GM12892 (cell line): ENCODE measurements around the gene PARVB.

Experiments
- DNase-seq: peaks from one replicate; pipeline ENCODE4 v3.0.0; 2011; ENCODE audit not compliant: insufficient read length
- FAIRE-seq: peaks from 2 replicates; lab custom pipeline; 2011; peaks lifted over from hg19 to GRCh38; lab: Jason Lieb, UNC
- POLR2A ChIP-seq: IDR thresholded peaks from 2 replicates; pipeline ENCODE4 v1.6.1; 2011; ENCODE audit warnings: low read depth, low read length, control low read depth
- POLR2AphosphoS5 ChIP-seq: IDR thresholded peaks from 2 replicates; pipeline ENCODE4 v1.6.1; 2011; ENCODE audit warnings: low read depth, low read length, control low read depth
- TAF1 ChIP-seq: IDR thresholded peaks from 2 replicates; pipeline ENCODE4 v1.6.1; 2011; ENCODE audit warnings: low read depth, mild to moderate bottlenecking, control low read depth, low read length, borderline replicate concordance

The PARVB gene

DNA sequence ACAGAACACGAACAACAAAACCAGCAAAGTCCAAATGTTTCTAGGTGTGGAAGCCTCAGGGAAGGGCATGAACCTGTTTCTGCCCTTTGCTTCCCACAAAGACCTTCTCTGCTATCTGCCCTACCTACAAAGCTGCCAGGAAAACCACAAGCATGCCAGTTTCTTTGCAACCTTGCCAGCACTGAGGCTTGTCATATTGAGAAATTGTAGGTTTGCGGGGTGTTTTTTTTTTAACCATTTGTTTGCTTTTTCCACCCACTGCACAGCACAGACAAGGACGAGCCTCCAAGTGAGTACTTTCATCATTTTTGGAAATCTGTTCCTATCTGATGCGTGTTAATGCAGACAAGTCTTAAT lies 169.4 kb downstream of the PARVB start:
- peak; percentile 84 for FAIRE-seq
- DNase-seq = no peak
- TF ChIP-seq TAF1 (no peak), POLR2A (no peak)

- TF ChIP-seq POLR2A (no peak), POLR2AphosphoS5 (no peak), TAF1 (no peak)
- no peak for FAIRE-seq
- no peak for DNase-seq
Measured at GRCh38 chr22:44194569-44194968, 170.5 kb downstream of the PARVB start.

- FAIRE-seq (peak; percentile 82), DNase-seq (no peak)
- no peak for TF ChIP-seq POLR2AphosphoS5
- TF ChIP-seq TAF1 = no peak
- TF ChIP-seq POLR2A = no peak
Measured at GRCh38 chr22:44195189-44195871, 171.2 kb downstream of the PARVB start.

- no peak for DNase-seq
- TF ChIP-seq POLR2AphosphoS5 (no peak), POLR2A (no peak), TAF1 (no peak)
- no peak for FAIRE-seq
Measured at GRCh38 chr22:44196241-44196640, 172.1 kb downstream of the PARVB start.

GRCh38 chr22:44196731-44197131 lies 172.6 kb downstream of the PARVB start:
- DNase-seq = no peak
- no peak for FAIRE-seq
- TF ChIP-seq TAF1 = no peak
- no peak for TF ChIP-seq POLR2A
- TF ChIP-seq POLR2AphosphoS5 = no peak

GRCh38 chr22:44197271-44197670 lies 173.2 kb downstream of the PARVB start:
- TF ChIP-seq POLR2AphosphoS5 (no peak), POLR2A (no peak), TAF1 (no peak)
- FAIRE-seq (no peak), DNase-seq (no peak)

DNA sequence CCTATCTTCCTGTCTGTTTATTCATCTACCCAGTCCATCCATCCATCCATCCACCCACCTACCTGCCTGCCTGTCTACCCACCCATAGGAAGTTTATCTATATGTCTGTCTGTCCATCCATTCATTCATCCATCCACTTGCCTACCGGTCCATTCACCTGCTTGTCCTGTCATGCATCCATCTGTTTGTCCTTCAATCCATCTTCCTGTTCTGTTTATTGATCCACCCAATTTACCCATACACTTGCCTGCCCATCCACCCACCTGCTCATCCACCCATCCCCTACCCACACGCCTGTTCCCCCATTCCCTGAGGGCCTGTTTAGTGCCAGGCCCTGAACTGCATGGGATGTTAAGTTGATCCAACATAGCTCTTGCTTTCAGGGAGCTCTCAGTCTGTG lies 175.1 kb downstream of the PARVB start:
- DNase-seq = no peak
- TF ChIP-seq POLR2AphosphoS5 (no peak), TAF1 (no peak), POLR2A (no peak)
- no peak for FAIRE-seq

- FAIRE-seq = no peak
- no peak for DNase-seq
- TF ChIP-seq POLR2AphosphoS5 = no peak
- TF ChIP-seq TAF1 = no peak
- no peak for TF ChIP-seq POLR2A
Measured at GRCh38 chr22:44199866-44200265, 175.8 kb downstream of the PARVB start.

GRCh38 chr22:44200451-44200850 lies 176.3 kb downstream of the PARVB start:
- no peak for TF ChIP-seq POLR2A
- TF ChIP-seq TAF1 = no peak
- TF ChIP-seq POLR2AphosphoS5 = no peak
- DNase-seq (no peak), FAIRE-seq (no peak)

DNA sequence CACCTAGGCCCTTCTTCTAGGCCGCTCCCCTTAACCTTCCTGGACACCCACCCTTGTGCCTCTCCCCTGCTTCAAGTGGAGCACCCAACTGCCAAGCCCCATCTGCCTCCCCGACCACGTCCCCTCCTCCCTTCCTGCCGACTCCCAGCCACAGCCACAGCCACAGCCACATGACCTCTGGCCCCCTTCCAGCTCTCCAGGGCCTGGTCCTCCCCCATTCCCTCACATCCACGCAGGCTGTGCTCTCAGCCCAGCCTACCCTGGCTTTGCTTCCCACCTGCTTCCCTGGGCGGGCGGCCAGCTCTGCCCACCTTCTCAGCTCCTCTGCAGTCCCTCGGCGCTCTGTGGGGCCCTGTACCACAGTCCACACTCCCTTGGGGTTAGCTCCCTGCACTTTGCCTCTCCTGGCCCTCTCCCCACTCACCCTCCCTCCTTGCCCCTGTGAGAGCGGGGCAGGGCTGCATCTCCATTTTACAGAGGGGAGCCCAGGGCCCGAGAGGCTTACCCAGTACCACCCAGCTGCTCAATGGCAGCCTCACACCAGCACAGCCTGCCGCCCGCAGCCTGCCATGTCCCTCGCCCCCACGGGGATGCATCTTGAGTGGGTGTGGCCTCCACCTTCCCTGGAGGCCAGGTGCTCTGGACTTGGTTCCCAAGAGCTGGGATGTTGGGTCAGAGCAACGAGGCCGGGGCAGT lies 176.9 kb downstream of the PARVB start:
- DNase-seq = no peak
- FAIRE-seq = no peak
- TF ChIP-seq TAF1 (no peak), POLR2A (no peak), POLR2AphosphoS5 (no peak)

DNA sequence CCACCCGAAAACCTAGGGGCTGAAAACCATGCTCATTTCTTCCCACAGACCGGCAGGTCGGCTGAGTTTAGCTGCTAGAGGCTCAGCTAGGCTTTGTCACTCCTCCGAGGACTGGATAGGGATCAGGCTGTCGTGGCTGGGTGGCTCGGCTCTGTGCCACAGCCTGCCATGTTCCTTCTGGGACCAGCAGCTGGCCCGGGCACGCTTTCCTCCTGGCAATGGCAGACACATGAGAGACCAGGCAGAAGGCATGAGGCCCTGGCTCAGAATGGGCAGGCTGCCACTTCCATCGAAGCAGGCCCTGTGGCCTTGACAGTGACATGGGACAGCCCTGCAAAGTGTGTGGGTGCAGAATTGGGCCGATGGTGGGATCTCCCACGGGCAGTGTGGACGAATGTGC lies 177.6 kb downstream of the PARVB start:
- DNase-seq (no peak), FAIRE-seq (no peak)
- no peak for TF ChIP-seq POLR2AphosphoS5
- no peak for TF ChIP-seq POLR2A
- no peak for TF ChIP-seq TAF1

GRCh38 chr22:44202261-44202789 lies 178.2 kb downstream of the PARVB start:
- FAIRE-seq (no peak), DNase-seq (no peak)
- TF ChIP-seq POLR2A (no peak), TAF1 (no peak), POLR2AphosphoS5 (no peak)

DNA sequence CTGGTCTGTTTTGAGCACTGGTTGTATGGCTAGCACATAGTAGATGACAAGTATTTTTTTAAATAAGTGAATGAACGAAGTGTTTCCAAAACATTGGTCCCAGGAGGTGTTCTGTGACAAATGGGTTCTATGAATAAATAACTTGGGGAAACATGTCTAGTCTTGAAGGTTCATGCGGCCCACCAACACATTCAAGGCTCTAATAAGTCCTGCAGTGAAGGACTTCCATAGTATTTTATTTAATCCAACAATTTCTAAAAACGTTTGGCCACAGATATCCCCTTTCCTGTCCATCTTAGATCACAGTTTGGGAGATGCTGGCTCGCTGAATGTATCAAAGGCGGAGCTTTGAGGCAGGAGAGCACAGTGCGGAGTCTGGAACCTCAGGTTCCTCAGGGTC lies 179.1 kb downstream of the PARVB start:
- TF ChIP-seq POLR2AphosphoS5 (no peak), TAF1 (no peak), POLR2A (no peak)
- DNase-seq (no peak), FAIRE-seq (no peak)
